Ammon's horn (tissue), 1 donor: ENCODE results near the gene NUDCD2.
"Not testable (repeated sequence)": the region's sequence is repeated elsewhere in the genome, so short reads cannot be mapped to it uniquely, and the experiment has no call there.

Source experiments
- DNase-seq: peaks from one replicate; pipeline ENCODE4 v3.0.0-alpha.2; 2016; ENCODE audit warnings: low spot score

NUDCD2 gene

DNA sequence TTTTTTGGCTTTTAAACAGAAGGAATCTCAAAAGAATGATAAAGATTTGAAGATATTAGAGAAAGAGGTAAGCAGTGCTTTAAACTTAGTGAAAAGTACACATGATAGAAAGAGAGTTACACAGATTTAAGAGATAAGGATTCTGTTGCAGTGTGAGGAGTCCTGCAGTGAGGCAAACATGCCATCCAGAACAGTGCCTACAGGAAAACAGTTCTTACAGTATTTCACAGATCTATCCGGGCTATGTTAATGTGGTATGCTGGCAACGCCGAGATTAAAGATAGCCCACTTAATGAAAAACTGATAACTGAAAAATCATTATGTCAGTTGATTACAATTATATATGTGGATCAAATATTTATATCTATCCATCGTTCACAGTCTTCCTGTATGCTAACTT is 7.8 kb upstream of the NUDCD2 start:
- no peak for DNase-seq

DNA sequence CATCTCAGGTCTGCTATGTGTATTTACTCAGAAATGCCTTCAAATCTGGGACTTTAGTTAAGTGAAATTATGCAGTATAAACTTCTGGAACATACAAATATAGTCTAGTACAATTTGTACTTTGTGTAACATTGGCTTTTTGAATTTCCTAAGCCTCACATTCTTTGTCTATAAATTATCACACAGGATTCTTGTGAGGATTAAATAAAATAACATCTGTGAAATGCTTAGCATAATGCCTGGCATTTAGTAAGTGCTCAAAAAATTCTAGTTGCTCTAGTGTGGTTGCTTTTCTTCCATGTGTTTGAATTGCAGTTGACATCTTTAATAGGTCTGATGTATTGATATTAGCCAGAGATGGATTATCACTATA is 3.1 kb upstream of the NUDCD2 start:
- no peak for DNase-seq

DNA sequence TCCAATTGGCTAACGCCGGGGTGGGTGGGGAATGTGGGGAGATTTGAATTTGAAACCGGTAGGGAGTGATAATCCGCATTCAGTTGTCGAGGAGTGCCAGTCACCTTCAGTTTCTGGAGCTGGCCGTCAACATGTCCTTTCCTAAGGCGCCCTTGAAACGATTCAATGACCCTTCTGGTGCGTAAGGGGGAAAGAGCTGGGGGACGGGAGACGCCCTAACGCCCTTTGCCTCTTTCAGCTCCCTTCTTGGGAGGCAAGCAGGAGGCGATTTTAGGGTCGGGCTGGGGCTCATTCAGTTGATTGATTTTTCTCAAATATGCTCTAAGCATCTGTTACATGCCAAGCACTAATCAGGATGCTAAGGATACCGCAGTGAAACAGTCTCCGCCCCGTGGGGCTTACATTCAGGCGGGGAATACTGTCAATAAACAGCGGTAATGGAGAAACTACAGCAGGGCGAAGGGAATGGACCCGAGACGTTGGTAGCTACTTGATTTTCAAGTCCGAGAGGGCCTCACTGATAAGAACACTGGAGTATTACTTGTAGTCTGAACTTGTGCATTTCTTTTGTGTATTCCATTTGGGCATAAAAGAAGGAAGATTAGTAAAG is 765 bp upstream of the NUDCD2 start, which contains the start of gene HMMR:
Gene HMMR, plus strand, starts transcription at position 71 of the 610 bp plus-strand sequence. Its CDS starts 61 bp downstream, at position 132.
- no peak for DNase-seq

DNA sequence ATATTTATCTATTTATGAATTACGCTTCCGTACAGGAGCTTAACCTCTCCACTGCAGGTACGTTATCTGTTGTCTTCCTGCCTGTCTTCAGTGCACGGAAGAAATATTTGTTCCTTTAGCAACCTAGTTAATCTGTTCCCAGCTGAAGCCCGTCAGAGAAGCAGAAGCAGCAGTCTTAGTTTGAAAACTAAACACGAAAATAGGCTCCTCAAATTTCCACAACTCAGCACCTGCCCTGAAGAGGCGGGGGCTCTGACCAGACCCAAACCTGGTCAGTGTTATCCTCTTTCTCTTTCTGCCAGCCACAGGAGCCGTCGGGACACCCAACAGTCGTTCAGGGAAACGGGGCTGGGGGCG is 462 bp downstream of the NUDCD2 start:
- DNase-seq, result no peak

GRCh38 chr5:163458778-163459385 is 1.0 kb downstream of the NUDCD2 start:
- DNase-seq, result no peak

DNA sequence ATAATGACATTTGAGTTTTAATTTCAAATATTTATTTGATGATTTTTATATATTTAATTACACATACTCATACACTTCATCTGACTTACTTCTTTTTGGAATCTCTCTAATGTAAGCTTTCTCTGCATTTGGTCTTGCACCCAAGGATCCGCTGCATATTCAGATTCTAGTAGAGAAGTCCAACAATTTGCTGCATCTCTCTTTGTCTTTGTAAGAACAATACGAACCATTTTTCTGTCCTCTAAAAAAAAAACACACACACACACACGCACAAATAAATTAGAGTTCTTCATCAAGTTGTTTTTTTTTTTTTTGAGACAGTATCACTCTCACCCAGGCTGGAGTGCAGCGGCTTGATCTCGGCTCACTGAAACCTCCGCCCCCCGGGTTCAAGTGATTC is 3.1 kb downstream of the NUDCD2 start:
- DNase-seq, result no peak

DNA sequence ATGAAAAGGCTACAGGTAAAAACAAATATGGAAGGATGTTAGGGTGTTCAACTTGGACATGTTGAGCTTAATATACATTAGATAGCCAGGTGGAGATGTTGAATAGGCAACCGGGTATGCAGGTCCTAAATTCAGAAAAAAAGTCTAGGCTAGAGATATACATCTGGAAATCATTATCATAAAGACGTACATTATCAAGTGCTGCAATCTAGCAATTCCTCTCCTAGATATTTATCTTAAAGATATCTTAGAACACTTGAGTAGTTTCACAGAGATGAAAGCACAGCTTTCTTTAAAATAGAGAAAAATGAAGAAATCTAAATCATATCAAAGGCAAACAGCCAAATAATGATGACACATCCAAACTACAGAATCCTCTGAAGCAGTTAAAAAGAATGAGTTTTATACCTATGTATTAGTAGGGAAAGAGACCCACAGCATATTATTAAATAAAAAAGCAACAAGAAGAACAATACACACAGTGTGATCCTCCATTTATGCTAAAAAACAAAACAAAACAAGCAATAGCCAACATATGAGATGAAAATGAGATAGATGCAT is 3.8 kb downstream of the NUDCD2 start:
- no peak for DNase-seq

DNA sequence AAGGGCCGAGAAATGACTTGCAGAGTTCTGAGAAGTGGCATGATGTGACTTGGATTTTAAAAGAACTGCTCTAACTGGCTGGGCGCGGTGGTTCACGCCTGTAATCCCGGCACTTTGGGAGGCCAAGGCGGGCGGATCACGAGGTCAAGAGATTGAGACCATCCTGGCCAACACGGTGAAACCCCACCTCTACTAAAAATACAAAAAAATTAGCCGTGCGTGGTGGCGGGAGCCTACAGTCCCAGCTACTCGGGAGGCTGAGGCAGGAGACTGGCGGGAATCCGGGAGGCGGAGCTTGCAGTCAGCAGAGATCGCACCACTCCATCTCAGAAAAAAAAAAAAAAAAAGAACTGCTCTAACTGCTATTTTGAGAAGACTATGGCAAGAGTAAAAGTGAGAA is 4.5 kb downstream of the NUDCD2 start:
- DNase-seq, result not testable (repeated sequence)

DNA sequence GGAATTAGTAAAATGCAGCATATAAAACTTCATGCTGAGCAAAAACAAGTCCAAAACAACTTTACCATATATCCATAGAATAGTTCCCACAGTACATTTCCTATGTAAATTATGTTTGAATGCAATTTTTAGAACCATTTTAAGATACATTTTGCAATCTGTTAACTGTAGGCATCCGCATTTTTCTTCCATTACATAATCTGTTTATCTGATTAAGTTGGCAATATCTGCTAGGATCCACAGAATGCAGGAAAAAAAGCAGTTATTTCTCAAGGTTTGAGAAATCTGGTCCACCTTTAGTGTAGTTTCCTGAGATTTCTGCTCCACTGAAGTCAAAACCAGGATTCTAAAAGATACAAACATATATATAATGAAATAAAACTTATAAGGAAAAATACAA is 6.2 kb downstream of the NUDCD2 start:
- no peak for DNase-seq

- DNase-seq, result no peak
These were observed 8.4 kb downstream of the NUDCD2 start for GRCh38 chr5:163451489-163451888.

DNA sequence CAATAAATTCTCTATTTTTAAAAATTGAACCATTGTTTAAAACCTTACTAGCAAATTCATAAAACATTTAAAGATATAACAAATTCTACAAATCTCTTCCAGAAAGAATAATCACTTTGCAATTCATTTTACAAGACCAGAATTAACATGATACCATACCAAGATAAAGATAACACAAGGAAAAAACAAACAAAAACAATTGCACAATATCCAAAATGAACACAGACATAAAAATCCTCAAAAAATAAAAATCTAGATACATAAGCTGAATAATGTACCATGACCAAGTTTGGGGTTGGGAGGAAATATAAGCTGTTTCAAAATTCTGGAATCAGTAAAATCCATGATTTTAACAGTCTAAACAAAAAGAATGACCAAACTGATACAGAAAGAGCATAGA is 11.4 kb downstream of the NUDCD2 start:
- DNase-seq, result no peak

GRCh38 chr5:163447875-163448274 is 12.0 kb downstream of the NUDCD2 start:
- DNase-seq, result no peak

DNA sequence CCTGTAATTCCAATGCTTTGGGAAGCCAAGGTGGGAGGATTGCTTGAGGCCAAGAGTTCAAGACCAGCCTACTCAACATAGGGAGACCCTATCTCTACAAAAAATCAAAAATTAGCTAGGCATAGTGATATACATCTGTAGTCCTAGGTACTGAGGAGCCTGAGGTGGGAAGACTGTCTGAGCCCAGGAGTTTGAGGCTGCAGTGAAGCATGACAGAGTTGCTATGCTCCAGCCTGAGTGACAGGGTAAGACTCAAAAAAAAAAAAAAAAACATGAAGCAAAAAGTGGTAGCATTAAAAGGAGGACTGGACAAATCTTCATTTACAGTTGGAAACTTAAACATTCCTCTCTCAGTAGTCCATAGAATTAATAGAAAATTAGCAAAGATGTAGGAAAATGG is 12.7 kb downstream of the NUDCD2 start:
- DNase-seq, result no peak

DNA sequence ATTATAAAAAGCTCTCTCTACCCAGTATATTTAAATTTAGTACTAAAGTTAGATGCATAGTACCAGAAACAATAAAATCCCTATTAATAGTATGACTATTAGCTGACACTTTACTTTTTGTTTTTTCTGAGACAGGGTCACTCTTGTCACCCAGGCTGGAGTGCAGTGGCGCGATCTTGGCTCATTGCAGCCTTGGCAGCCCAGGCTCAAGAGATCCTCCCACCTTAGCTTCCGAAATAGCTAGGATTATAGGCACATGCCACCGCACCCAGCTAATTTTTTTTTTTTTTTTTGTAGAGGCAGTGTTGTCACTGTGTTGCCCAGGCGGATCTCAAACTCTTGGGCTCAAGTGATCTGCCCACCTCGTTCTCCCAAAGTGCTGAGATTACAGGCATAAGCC is 14.6 kb downstream of the NUDCD2 start:
- no peak for DNase-seq

DNA sequence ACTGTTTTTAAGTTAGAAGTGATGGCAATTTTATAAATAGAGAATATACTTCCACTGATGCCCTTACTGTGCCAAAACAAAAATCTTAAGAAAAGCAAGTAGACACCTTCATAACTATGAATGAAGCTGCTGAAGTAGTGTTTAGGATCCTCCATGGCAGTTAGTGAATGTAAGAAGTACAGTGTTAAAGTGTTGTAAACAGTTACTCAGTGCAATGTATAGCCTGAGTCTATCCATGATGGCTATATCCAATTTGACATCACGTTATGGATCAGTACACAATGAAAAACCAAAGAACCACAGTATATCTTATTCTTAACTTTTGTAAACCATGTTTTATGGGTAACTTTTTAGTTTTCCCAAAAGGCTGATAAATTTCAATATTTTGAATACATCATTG is 15.4 kb downstream of the NUDCD2 start:
- DNase-seq, result no peak

DNA sequence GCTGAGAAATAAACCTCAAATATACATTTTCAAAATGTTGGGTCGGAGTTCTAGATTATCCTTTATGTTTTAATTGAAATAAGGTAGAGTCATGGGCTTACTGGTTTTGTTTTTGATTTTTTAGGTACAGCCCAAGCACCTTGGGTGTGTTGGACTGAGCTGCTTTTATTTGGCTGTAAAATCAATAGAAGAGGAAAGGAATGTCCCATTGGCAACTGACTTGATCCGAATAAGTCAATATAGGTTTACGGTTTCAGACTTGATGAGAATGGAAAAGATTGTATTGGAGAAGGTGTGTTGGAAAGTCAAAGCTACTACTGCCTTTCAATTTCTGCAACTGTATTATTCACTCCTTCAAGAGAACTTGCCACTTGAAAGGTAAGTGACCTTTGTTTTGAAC is 18.9 kb downstream of the NUDCD2 start:
- DNase-seq, result no peak

DNA sequence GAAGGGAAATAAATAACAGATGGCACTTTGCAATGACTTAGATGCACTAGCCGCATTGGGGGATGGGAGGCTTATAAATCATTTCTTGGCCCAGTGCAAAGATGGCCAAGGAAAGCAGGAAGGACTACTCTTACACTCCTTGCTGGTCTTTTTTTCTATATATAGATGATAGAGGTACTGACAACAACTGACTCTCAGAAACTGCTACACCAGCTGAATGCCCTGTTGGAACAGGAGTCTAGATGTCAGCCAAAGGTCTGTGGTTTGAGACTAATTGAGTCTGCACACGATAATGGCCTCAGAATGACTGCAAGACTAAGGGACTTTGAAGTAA is 20.8 kb downstream of the NUDCD2 start:
- no peak for DNase-seq

GRCh38 chr5:163437309-163438182 is 22.4 kb downstream of the NUDCD2 start, which contains the start of gene CCNG1:
CCNG1 (plus strand) TSS chr5:163437595; CDS start chr5:163439257, 1,662 bp downstream.
- peak; percentile 99 for DNase-seq

DNA sequence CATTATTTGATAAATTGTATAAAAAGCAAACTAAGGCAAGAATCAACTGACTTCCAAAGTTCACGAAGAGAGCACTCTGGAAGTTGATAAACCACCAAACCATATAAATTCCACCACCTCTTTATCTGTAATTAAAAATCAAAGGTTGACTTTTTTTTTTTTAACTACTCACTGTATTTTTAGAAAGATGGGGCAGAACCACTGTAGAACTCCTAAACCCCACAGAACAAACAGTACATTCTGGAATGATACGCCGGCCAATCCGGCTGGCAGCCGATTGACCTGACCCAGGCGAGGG is 22.9 kb downstream of the NUDCD2 start:
- no peak for DNase-seq

GRCh38 chr5:163436515-163436914 is 23.4 kb downstream of the NUDCD2 start:
- DNase-seq, result no peak

- DNase-seq, result no peak
These were observed 25.5 kb downstream of the NUDCD2 start for GRCh38 chr5:163434401-163434866.

DNA sequence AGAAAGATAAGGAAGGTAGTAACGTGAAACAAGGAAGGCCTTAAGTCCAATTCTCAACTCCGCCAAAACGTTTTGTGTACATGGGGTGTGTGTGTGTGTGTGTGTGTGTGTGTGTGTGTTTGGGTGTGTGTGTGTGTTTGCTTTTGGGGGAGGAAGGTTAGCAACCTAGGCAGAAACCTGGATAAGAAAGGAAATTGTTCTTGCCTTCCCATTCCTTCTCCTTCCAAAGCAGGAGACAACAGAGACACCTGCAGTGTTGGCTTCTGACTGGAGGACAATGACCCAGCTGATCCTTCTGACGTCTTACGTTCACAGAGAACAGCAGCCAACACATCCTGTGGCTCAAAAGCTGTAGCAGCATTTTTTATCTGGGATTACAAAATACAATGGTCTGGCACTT is 26.6 kb downstream of the NUDCD2 start:
- DNase-seq, result no peak

- DNase-seq, result no peak
These were observed 27.4 kb downstream of the NUDCD2 start for GRCh38 chr5:163432544-163432943.
